Measurements from ENCODE around the gene YIPF3.
A peak's percentile ranks its signal among the peaks of the same experiment; 100 is the strongest.

The YIPF3 gene

GRCh38 chr6:43516697-43517504 is at the start of gene YIPF3, which contains the start of gene POLR1C:
Gene YIPF3, minus strand, starts transcription at chr6:43516926. Its CDS starts 119 bp downstream, at chr6:43516807.
Gene POLR1C, plus strand, starts transcription at chr6:43517089. Its CDS starts 21 bp downstream, at chr6:43517110.
- TF ChIP-seq NFIC (IDR thresholded peaks at IDR 0.05) (no peak), TCF12 (IDR thresholded peaks at IDR 0.05; ENCODE audit: low read depth) (peak; percentile 61), TAF1 (IDR thresholded peaks at IDR 0.05; ENCODE audit: low read depth) (peak; percentile 89), YY1 (IDR thresholded peaks at IDR 0.05; ENCODE audit: low read depth) (peak; percentile 91), FOXM1 (IDR thresholded peaks at IDR 0.05; ENCODE audit: borderline replicate concordance, low read depth) (peak; percentile 58; the same call in 1 of the 2 replicates), RAD21 (IDR thresholded peaks at IDR 0.05; ENCODE audit: low read depth) (no peak), EP300 (IDR thresholded peaks at IDR 0.05; ENCODE audit: borderline replicate concordance) (no peak; the same call in 1 of the 2 replicates), USF1 (IDR thresholded peaks at IDR 0.05) (peak; percentile 49), TEAD4 (IDR thresholded peaks at IDR 0.05) (peak; percentile 49), MAX (IDR thresholded peaks at IDR 0.05) (peak; percentile 95), CREB1 (IDR thresholded peaks at IDR 0.05; ENCODE audit: low read depth) (peak; percentile 50; the same call in 1 of the 2 replicates), EGR1 (IDR thresholded peaks at IDR 0.05) (peak; percentile 86), ZBTB7A (IDR thresholded peaks at IDR 0.05; ENCODE audit: low read depth) (no peak), CEBPB (IDR thresholded peaks at IDR 0.05) (peak; percentile 19; the same call in 1 of the 2 replicates)
- TF ChIP-seq, protein P1, sequence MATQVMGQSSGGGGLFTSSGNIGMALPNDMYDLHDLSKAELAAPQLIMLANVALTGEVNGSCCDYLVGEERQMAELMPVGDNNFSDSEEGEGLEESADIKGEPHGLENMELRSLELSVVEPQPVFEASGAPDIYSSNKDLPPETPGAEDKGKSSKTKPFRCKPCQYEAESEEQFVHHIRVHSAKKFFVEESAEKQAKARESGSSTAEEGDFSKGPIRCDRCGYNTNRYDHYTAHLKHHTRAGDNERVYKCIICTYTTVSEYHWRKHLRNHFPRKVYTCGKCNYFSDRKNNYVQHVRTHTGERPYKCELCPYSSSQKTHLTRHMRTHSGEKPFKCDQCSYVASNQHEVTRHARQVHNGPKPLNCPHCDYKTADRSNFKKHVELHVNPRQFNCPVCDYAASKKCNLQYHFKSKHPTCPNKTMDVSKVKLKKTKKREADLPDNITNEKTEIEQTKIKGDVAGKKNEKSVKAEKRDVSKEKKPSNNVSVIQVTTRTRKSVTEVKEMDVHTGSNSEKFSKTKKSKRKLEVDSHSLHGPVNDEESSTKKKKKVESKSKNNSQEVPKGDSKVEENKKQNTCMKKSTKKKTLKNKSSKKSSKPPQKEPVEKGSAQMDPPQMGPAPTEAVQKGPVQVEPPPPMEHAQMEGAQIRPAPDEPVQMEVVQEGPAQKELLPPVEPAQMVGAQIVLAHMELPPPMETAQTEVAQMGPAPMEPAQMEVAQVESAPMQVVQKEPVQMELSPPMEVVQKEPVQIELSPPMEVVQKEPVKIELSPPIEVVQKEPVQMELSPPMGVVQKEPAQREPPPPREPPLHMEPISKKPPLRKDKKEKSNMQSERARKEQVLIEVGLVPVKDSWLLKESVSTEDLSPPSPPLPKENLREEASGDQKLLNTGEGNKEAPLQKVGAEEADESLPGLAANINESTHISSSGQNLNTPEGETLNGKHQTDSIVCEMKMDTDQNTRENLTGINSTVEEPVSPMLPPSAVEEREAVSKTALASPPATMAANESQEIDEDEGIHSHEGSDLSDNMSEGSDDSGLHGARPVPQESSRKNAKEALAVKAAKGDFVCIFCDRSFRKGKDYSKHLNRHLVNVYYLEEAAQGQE (IDR thresholded peaks at IDR 0.05; ENCODE audit: low read depth), result peak; percentile 33; the same call in 1 of the 2 replicates

- TF ChIP-seq TEAD4 (IDR thresholded peaks at IDR 0.05) (no peak), CEBPB (IDR thresholded peaks at IDR 0.05) (no peak), MAX (IDR thresholded peaks at IDR 0.05) (no peak), YY1 (IDR thresholded peaks at IDR 0.05; ENCODE audit: low read depth) (no peak), EGR1 (IDR thresholded peaks at IDR 0.05) (no peak), TCF12 (IDR thresholded peaks at IDR 0.05; ENCODE audit: low read depth) (no peak), ZBTB7A (IDR thresholded peaks at IDR 0.05; ENCODE audit: low read depth) (no peak), NFIC (IDR thresholded peaks at IDR 0.05) (no peak), USF1 (IDR thresholded peaks at IDR 0.05) (no peak), FOXM1 (IDR thresholded peaks at IDR 0.05; ENCODE audit: borderline replicate concordance, low read depth) (no peak), TAF1 (IDR thresholded peaks at IDR 0.05; ENCODE audit: low read depth) (no peak), EP300 (IDR thresholded peaks at IDR 0.05; ENCODE audit: borderline replicate concordance) (no peak), RAD21 (IDR thresholded peaks at IDR 0.05; ENCODE audit: low read depth) (no peak), CREB1 (IDR thresholded peaks at IDR 0.05; ENCODE audit: low read depth) (no peak)
- TF ChIP-seq, protein P1 (IDR thresholded peaks at IDR 0.05; ENCODE audit: low read depth), result no peak
Observed at GRCh38 chr6:43559328-43559727, 42.6 kb upstream of the YIPF3 start.

DNA sequence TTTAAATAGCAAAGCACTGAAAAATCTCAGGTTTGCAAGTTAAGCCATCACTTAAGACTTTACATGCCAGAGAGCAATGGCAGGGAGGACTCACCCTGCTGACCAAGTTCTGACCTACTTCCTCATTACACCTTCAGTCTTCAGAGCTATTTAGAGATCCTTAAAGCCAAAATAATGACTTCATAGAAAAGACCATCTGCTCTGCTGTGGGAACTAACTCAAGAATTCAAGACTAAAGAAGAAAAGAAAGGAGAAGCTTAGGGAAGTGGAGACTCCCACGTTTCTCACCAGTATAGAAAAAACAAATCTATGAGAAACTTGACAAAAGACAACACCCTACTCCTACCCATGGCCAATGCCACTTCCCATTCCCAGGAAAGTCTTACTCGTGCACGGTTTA is 30.5 kb upstream of the YIPF3 start:
- no peak for TF ChIP-seq FOXM1 (IDR thresholded peaks at IDR 0.05; ENCODE audit: borderline replicate concordance, low read depth)
- no peak for TF ChIP-seq NFIC (IDR thresholded peaks at IDR 0.05)
- TF ChIP-seq YY1 (IDR thresholded peaks at IDR 0.05; ENCODE audit: low read depth), result no peak
- no peak for TF ChIP-seq TEAD4 (IDR thresholded peaks at IDR 0.05)
- TF ChIP-seq EP300 (IDR thresholded peaks at IDR 0.05; ENCODE audit: borderline replicate concordance), result no peak
- TF ChIP-seq ZBTB7A (IDR thresholded peaks at IDR 0.05; ENCODE audit: low read depth), result no peak
- no peak for TF ChIP-seq RAD21 (IDR thresholded peaks at IDR 0.05; ENCODE audit: low read depth)
- TF ChIP-seq TCF12 (IDR thresholded peaks at IDR 0.05; ENCODE audit: low read depth), result no peak
- TF ChIP-seq CREB1 (IDR thresholded peaks at IDR 0.05; ENCODE audit: low read depth), result no peak
- no peak for TF ChIP-seq EGR1 (IDR thresholded peaks at IDR 0.05)
- TF ChIP-seq CEBPB (IDR thresholded peaks at IDR 0.05), result no peak
- TF ChIP-seq USF1 (IDR thresholded peaks at IDR 0.05), result no peak
- no peak for TF ChIP-seq MAX (IDR thresholded peaks at IDR 0.05)
- TF ChIP-seq, protein P1 (IDR thresholded peaks at IDR 0.05; ENCODE audit: low read depth), result no peak
- TF ChIP-seq TAF1 (IDR thresholded peaks at IDR 0.05; ENCODE audit: low read depth), result no peak
